ENCODE results near the gene DNAJC15. TPM values are rescaled to one million over a fixed set of nuclear protein-coding genes. Genes with fewer than 3 reads are reported as not detected.

Gene DNAJC15
- total and polyA plus RNA-seq, 5 donors from 2014 or later, result 12.6 to 36.5 (median 22.5) TPM

- Histone ChIP-seq H3K4me3 (ENCODE audit: low read depth, low read length) (no peak overlapping the region), H3K9me3 (ENCODE audit: control insufficient read depth in 2 of 2, low read length in 2 of 2) (no peaks in the 10 kb centered on the region), H3K4me1 (ENCODE audit: control insufficient read depth, insufficient read depth, low read length, poor library complexity, severe bottlenecking) (no peaks in the 10 kb centered on the region), H3K27me3 (ENCODE audit: control insufficient read depth, insufficient read depth, low read length) (no peaks in the 10 kb centered on the region), H3K27ac (ENCODE audit: insufficient read depth, low read length, poor library complexity, severe bottlenecking) (no peak overlapping the region), H3K36me3 (ENCODE audit: control insufficient read depth, insufficient read depth, low read length) (no peaks in the 10 kb centered on the region)
- H3K9me3 Mint-ChIP-seq, result peaks cover 0 to 2% (median 0%) of the 10 kb centered on the region in 7 donors
- H3K27ac Mint-ChIP-seq, result no peak overlapping the region
- ATAC-seq (ENCODE audit: low read depth in 2 of 2), result no peak
- DNase-seq, result no peak
- no peaks in the 10 kb centered on the region for H3K36me3 Mint-ChIP-seq
- H3K4me1 Mint-ChIP-seq, result no peaks in the 10 kb centered on the region
- H3K27me3 Mint-ChIP-seq, result peaks cover 7% of the 10 kb centered on the region
- H3K4me3 Mint-ChIP-seq, result no peak overlapping the region
These were observed 135.1 kb downstream of the DNAJC15 start for GRCh38 chr13:43158516-43158915.

DNA sequence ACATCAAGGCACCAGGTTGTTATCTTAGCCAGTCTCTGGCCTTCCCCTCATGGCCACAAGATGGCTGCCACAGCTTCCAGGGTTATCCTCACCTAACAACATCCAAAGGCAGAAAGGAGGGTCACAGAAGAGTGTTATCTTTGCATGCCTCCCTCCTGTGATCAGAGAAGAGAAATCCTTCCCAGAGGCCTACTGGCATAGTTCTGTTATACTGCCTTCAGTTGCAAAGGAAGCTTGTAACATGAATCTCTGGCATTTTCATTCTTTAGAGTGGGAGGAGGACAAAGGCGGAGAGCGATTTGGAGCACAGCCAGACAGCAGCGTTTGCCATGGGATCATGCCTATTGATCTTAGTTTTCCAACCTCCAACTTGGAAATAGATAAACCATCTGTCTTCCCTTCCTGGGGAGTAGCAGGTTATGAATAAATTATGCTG, 135.7 kb downstream of the DNAJC15 start:
- H3K36me3 ChIP-seq (ENCODE audit: control insufficient read depth, insufficient read depth, low read length), result no peaks in the 10 kb centered on the region
- H3K27me3 ChIP-seq (ENCODE audit: control insufficient read depth, insufficient read depth, low read length), result no peaks in the 10 kb centered on the region
- DNase-seq (no peak), ATAC-seq (ENCODE audit: low read depth in 2 of 2) (no peak)
- H3K9me3 Mint-ChIP-seq, result peaks cover 0 to 3% (median 0%) of the 10 kb centered on the region in 7 donors
- no peaks in the 10 kb centered on the region for H3K4me1 Mint-ChIP-seq
- H3K27ac Mint-ChIP-seq, result no peak overlapping the region
- no peaks in the 10 kb centered on the region for H3K4me1 ChIP-seq (ENCODE audit: control insufficient read depth, insufficient read depth, low read length, poor library complexity, severe bottlenecking)
- no peak overlapping the region for H3K27ac ChIP-seq (ENCODE audit: insufficient read depth, low read length, poor library complexity, severe bottlenecking)
- H3K9me3 ChIP-seq (ENCODE audit: control insufficient read depth in 2 of 2, low read length in 2 of 2), result no peaks in the 10 kb centered on the region
- peaks cover 7% of the 10 kb centered on the region for H3K27me3 Mint-ChIP-seq
- H3K4me3 Mint-ChIP-seq, result no peak overlapping the region
- no peaks in the 10 kb centered on the region for H3K36me3 Mint-ChIP-seq
- H3K4me3 ChIP-seq (ENCODE audit: low read depth, low read length), result no peak overlapping the region

Other genes starting within 250 kb of the DNAJC15 start
- not detected for gene FAM216B, start 242.0 kb upstream of the DNAJC15 start, total RNA-seq
- not detected for gene FAM216B, start 242.0 kb upstream of the DNAJC15 start, polyA plus RNA-seq
- gene EPSTI1, start 31.3 kb upstream of the DNAJC15 start, total RNA-seq, result 81.2 TPM
- 10 to 100 TPM; 32.5 to 76.0 (median 50.3) TPM for gene EPSTI1, start 31.3 kb upstream of the DNAJC15 start, polyA plus RNA-seq